SK-N-MC (cell line): ENCODE measurements around the gene C20orf173.

ENCODE experiments used
- EZH2 ChIP-seq: fragments of 200-600 bp; sonication (generic); IDR thresholded peaks from one replicate; pipeline ENCODE4 v1.6.1; 2017; ENCODE audit warnings: antibody characterized with exemption
- FOXP2 ChIP-seq: optimal IDR thresholded peaks from 2 replicates; pipeline ENCODE3; 2011; ENCODE audit warnings: mild to moderate bottlenecking, moderate library complexity; ENCODE audit not compliant: insufficient read depth; ENCODE audit errors: extremely low read length, control extremely low read depth
- POLR2AphosphoS5 ChIP-seq: IDR thresholded peaks from 2 replicates; pipeline ENCODE4 v1.6.1; 2012; ENCODE audit warnings: mild to moderate bottlenecking, low read depth, low read length, borderline replicate concordance

DNA sequence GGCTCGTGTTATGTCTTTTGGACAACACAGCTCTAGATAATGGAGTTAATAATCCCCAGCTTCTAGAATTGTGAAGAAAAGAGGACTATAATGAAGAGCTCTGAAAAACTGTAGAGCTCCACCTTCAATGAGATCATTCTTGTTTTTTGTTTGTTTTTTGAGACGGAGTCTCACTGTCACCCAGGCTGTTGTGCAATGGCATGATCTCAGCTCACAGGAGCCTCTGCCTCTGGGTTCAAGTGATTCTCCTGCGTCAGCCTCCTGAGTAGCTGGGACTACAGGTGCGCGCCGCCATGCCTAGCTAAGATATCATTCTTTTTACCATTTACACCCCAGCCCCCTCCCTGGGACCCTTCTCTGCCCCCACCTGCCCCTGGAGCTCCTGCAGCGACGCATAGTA is 49.0 kb upstream of the C20orf173 start:
- TF ChIP-seq EZH2, result no peak
- TF ChIP-seq POLR2AphosphoS5, result no peak
- TF ChIP-seq FOXP2, result no peak
